Mesenchymal stem cell (in vitro differentiated cells and primary cell): ENCODE measurements around the gene DNAJC5.
A peak's percentile ranks its signal among the peaks of the same experiment; 100 is the strongest.

ENCODE experiments used
- DNase-seq: peaks from one replicate; pipeline ENCODE4 v3.0.0-alpha.2; 2013
- H2AFZ ChIP-seq: one replicate; pipeline ENCODE4 v1.6.1; 2013; ENCODE audit warnings: low read depth, mild to moderate bottlenecking, control low read depth, inconsistent platforms, low read length, moderate library complexity
- H2AK5ac ChIP-seq: 2 replicates; pipeline ENCODE4 v1.6.1; 2013; ENCODE audit warnings: low read length, moderate library complexity, mild to moderate bottlenecking, inconsistent platforms; ENCODE audit not compliant: severe bottlenecking
- H2BK120ac ChIP-seq: one replicate; pipeline ENCODE4 v1.6.1; 2013; ENCODE audit warnings: low read depth, mild to moderate bottlenecking, inconsistent platforms, low read length, moderate library complexity
- H2BK12ac ChIP-seq, 2 experiments: one replicate each; pipeline ENCODE4 v1.6.1; 2013; ENCODE audit warnings: inconsistent platforms in 2 of 2, low read length in 2 of 2, mild to moderate bottlenecking in 2 of 2, moderate library complexity in 2 of 2, control low read depth in 1 of 2
- H2BK15ac ChIP-seq: one replicate; pipeline ENCODE4 v1.6.1; 2013; ENCODE audit warnings: mild to moderate bottlenecking, low read depth, inconsistent platforms; ENCODE audit not compliant: poor library complexity, severe bottlenecking
- H2BK5ac ChIP-seq: 2 replicates; pipeline ENCODE4 v1.6.1; 2013; ENCODE audit warnings: low read depth, mild to moderate bottlenecking, low read length, control low read depth, inconsistent platforms; ENCODE audit not compliant: poor library complexity, severe bottlenecking
- H3K14ac ChIP-seq, 2 experiments: one replicate each; pipeline ENCODE4 v1.6.1; 2013; ENCODE audit warnings: inconsistent platforms in 2 of 2, low read length in 2 of 2, control low read depth in 1 of 2, mild to moderate bottlenecking in 1 of 2, moderate library complexity in 1 of 2
- H3K18ac ChIP-seq, 2 experiments: one replicate each; pipeline ENCODE4 v1.6.1; 2013; ENCODE audit warnings: inconsistent platforms in 2 of 2, low read length in 2 of 2, control low read depth in 1 of 2, low read depth in 1 of 2, mild to moderate bottlenecking in 1 of 2
- H3K23ac ChIP-seq, 2 experiments: one replicate each; pipeline ENCODE4 v1.6.1; 2013; ENCODE audit warnings: inconsistent platforms in 2 of 2, low read length in 2 of 2, mild to moderate bottlenecking in 2 of 2, moderate library complexity in 2 of 2, control low read depth in 1 of 2
- H3K27ac ChIP-seq: 2 replicates; pipeline ENCODE4 v1.5.1; 2013; ENCODE audit warnings: mild to moderate bottlenecking, moderate library complexity, low read length, control low read depth, inconsistent platforms; ENCODE audit not compliant: poor library complexity, severe bottlenecking
- H3K27me3 ChIP-seq, 2 experiments: 2 replicates each; pipeline versions ENCODE4 v1.6.1 to v1.7.0; 2013; ENCODE audit warnings: low read length in 2 of 2, mild to moderate bottlenecking in 2 of 2, moderate library complexity in 2 of 2, control low read depth in 1 of 2, inconsistent platforms in 1 of 2; ENCODE audit not compliant: control insufficient read depth in 1 of 2, insufficient read depth in 1 of 2
- H3K36me3 ChIP-seq, 2 experiments: 2 replicates each; pipeline versions ENCODE4 v1.6.1 to v1.7.0; 2013; ENCODE audit warnings: low read length in 2 of 2, control low read depth in 1 of 2, inconsistent platforms in 1 of 2, low read depth in 1 of 2, mild to moderate bottlenecking in 1 of 2; ENCODE audit not compliant: insufficient read depth in 2 of 2, control insufficient read depth in 1 of 2
- H3K4ac ChIP-seq, 2 experiments: one replicate each; pipeline ENCODE4 v1.6.1; 2013; ENCODE audit warnings: inconsistent platforms in 2 of 2, low read length in 2 of 2, mild to moderate bottlenecking in 2 of 2, moderate library complexity in 2 of 2, control low read depth in 1 of 2, low read depth in 1 of 2
- H3K4me1 ChIP-seq: 2 replicates; pipeline ENCODE4 v1.6.1; 2013; ENCODE audit warnings: low read depth, low read length, control low read depth; ENCODE audit not compliant: control insufficient read depth, insufficient read depth
- H3K4me2 ChIP-seq: 2 replicates; pipeline ENCODE4 v1.6.1; 2013; ENCODE audit warnings: low read length, mild to moderate bottlenecking, inconsistent platforms; ENCODE audit not compliant: poor library complexity, severe bottlenecking
- H3K4me3 ChIP-seq, 2 experiments: 2 replicates each; pipeline versions ENCODE4 v1.5.1 to v1.7.0; 2013; ENCODE audit warnings: low read length in 2 of 2, mild to moderate bottlenecking in 2 of 2, control low read depth in 1 of 2, low read depth in 1 of 2; ENCODE audit not compliant: insufficient read depth in 1 of 2
- H3K79me1 ChIP-seq: replicated peaks from 2 replicates; pipeline ENCODE4 v1.6.1; 2013; ENCODE audit warnings: mild to moderate bottlenecking, control low read depth, low read length, inconsistent platforms; ENCODE audit not compliant: poor library complexity, severe bottlenecking
- H3K9ac ChIP-seq: 2 replicates; pipeline ENCODE4 v1.7.0; 2013; ENCODE audit warnings: mild to moderate bottlenecking, low read length, moderate library complexity
- H3K9me3 ChIP-seq: 2 replicates; pipeline ENCODE4 v1.7.0; 2013; ENCODE audit warnings: mild to moderate bottlenecking, low read length; ENCODE audit not compliant: control insufficient read depth
- H4K8ac ChIP-seq: one replicate; pipeline ENCODE4 v1.6.1; 2013; ENCODE audit warnings: inconsistent platforms, mild to moderate bottlenecking, low read length, moderate library complexity
- H4K91ac ChIP-seq: one replicate; pipeline ENCODE4 v1.6.1; 2013; ENCODE audit warnings: mild to moderate bottlenecking, low read length, inconsistent platforms
- WGBS: methylation state at CpG from one replicate; pipeline ENCODE4 v1.1.7; 2013; ENCODE audit warnings: mixed read lengths; 5-methylcytosine and 5-hydroxymethylcytosine counted together

DNAJC5 gene

DNA sequence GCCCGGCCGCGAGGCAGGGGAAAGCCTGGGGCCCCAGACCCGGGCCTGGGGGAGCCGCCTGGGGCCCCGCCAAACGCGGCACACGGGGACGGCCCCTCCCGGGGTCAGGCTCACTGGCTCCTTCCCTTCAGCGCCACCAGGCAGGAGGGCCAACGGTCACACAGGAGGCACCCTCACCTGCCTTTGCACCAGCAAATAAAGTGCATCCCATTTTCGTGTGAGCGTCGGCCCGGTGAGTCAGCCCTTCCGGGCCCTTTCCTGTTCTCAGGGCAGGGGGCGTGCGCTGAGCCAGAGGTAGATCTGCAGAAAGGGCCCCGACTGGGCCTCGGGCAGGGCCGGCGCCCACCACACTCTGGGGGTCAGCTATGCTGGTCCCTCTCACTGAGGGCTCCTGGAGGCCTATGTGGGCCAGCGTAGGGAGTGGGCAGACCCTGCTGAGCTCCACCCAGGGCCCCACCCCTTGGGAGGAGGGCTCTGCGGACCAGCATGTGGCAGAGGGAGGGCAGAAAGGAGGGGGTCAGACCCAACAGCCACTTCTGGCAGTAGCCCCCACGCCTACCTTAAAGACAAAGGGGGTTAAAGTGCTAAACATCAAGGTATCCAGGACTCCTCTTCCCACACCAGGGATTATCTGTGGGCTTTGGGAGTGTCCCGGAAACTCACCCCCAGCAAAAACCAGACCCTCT, 62.2 kb downstream of the DNAJC5 start:
- Histone ChIP-seq H3K27me3 (no peaks in the 10 kb centered on the region), H2BK120ac (no peak overlapping the region), H3K23ac (no peak overlapping the region), H2AFZ (peak overlapping the region; percentile 77), H3K4me1 (peaks cover 43% of the 10 kb centered on the region), H2BK15ac (no peak overlapping the region), H3K9ac (peak overlapping the region; percentile 89), H2BK5ac (no peak overlapping the region), H3K18ac (peak overlapping the region in 1 of 2 experiments; percentile 73), H4K8ac (peak overlapping the region; percentile 40), H2BK12ac (peak overlapping the region in 1 of 2 experiments; percentile 32), H3K4me2 (peak overlapping the region; percentile 93), H3K36me3 (peaks cover 32 to 62% of the 10 kb centered on the region in 2 experiments), H3K27ac (peak overlapping the region; percentile 64), H3K14ac (no peak overlapping the region), H3K9me3 (no peaks in the 10 kb centered on the region), H3K4me3 (peak overlapping the region; percentile 54 to 82), H2AK5ac (no peak overlapping the region), H4K91ac (no peak overlapping the region), H3K79me1 (peaks cover 23% of the 10 kb centered on the region), H3K4ac (peak overlapping the region in 1 of 2 experiments; percentile 89)
- DNase-seq = peak; percentile 71
- 10% methylated on average over 27 of the region's 28 CpGs for WGBS

GRCh38 chr20:63957690-63958441, 62.9 kb downstream of the DNAJC5 start:
- Histone ChIP-seq H3K18ac (no peak overlapping the region), H3K27me3 (no peaks in the 10 kb centered on the region), H3K36me3 (peaks cover 35 to 63% of the 10 kb centered on the region in 2 experiments), H3K14ac (no peak overlapping the region), H3K9ac (peak overlapping the region; percentile 89), H2AK5ac (no peak overlapping the region), H2BK120ac (no peak overlapping the region), H3K4me2 (no peak overlapping the region), H3K27ac (no peak overlapping the region), H4K8ac (peak overlapping the region; percentile 40), H3K4me3 (peak overlapping the region in 1 of 2 experiments; percentile 82), H3K4me1 (peaks cover 37% of the 10 kb centered on the region), H4K91ac (no peak overlapping the region), H2AFZ (no peak overlapping the region), H2BK12ac (no peak overlapping the region), H2BK15ac (no peak overlapping the region), H3K9me3 (no peaks in the 10 kb centered on the region), H3K4ac (no peak overlapping the region), H3K23ac (no peak overlapping the region), H3K79me1 (peaks cover 20% of the 10 kb centered on the region), H2BK5ac (no peak overlapping the region)
- no peak for DNase-seq
- 43% methylated on average over 10 of the region's 13 CpGs for WGBS

GRCh38 chr20:63958471-63958870, 63.5 kb downstream of the DNAJC5 start:
- Histone ChIP-seq H3K79me1 (peaks cover 20% of the 10 kb centered on the region), H2AFZ (no peak overlapping the region), H3K4me1 (peaks cover 37% of the 10 kb centered on the region), H2BK5ac (no peak overlapping the region), H3K4me2 (no peak overlapping the region), H3K4ac (no peak overlapping the region), H4K91ac (no peak overlapping the region), H3K18ac (no peak overlapping the region), H3K4me3 (no peak overlapping the region), H2BK12ac (no peak overlapping the region), H2AK5ac (no peak overlapping the region), H3K9me3 (no peaks in the 10 kb centered on the region), H3K36me3 (peaks cover 40 to 69% of the 10 kb centered on the region in 2 experiments), H2BK120ac (no peak overlapping the region), H3K23ac (no peak overlapping the region), H2BK15ac (no peak overlapping the region), H3K9ac (no peak overlapping the region), H3K27ac (peak overlapping the region; percentile 12), H4K8ac (no peak overlapping the region), H3K27me3 (no peaks in the 10 kb centered on the region), H3K14ac (no peak overlapping the region)
- no peak for DNase-seq
- 94% methylated on average over 4 of the region's 4 CpGs for WGBS

DNA sequence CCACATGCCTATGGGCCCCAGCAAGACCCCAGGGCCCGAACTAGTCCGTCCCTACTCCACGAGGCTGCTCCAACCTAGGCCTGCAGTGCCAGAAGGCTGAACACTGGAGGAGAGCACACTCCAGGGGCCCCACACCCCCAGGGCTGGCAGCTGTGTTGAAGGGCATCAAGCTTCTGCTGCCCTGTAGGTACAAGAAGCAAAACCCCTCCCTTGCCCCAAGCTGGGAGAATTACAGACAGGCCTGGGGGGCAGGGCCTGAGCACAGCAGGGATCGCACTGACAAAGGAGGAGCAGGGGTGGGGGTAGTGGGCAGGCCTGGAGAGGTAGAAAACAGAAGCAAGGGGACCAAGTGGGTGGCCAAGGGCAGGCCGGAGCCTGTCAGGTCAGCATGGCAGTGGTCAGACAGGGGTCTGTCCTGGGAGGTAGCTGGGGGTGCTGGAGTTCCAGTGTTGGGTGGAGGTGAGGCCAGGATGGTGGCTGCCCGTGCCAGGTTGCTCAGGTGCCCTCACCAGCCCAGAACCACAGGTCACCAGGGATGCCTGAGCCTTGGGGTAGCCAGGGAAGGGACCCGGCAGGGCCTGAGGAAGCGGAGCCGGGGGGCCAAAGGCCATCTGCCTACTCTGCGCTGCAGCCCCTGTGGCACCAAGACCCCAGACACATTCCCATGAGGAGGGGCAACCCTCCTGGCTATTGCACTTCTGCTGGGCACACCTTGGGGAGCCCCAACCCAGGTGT, 64.2 kb downstream of the DNAJC5 start:
- no peak overlapping the region for H3K4ac ChIP-seq
- peak overlapping the region; percentile 12 for H3K27ac ChIP-seq
- no peak overlapping the region for H3K9ac ChIP-seq
- H3K27me3 ChIP-seq = no peaks in the 10 kb centered on the region
- no peak for DNase-seq
- H3K79me1 ChIP-seq = peaks cover 23% of the 10 kb centered on the region
- no peak overlapping the region for H3K23ac ChIP-seq
- no peak overlapping the region for H2AK5ac ChIP-seq
- no peak overlapping the region for H3K4me3 ChIP-seq
- 93% methylated on average over 10 of the region's 10 CpGs for WGBS
- no peak overlapping the region for H2BK120ac ChIP-seq
- H3K18ac ChIP-seq = no peak overlapping the region
- no peak overlapping the region for H3K14ac ChIP-seq
- H3K9me3 ChIP-seq = no peaks in the 10 kb centered on the region
- H2BK5ac ChIP-seq = no peak overlapping the region
- H2BK15ac ChIP-seq = no peak overlapping the region
- peak overlapping the region; percentile 53 for H4K91ac ChIP-seq
- no peak overlapping the region for H3K4me2 ChIP-seq
- no peak overlapping the region for H4K8ac ChIP-seq
- H3K4me1 ChIP-seq = peaks cover 30% of the 10 kb centered on the region
- no peak overlapping the region for H2BK12ac ChIP-seq
- H3K36me3 ChIP-seq = peaks cover 46 to 75% of the 10 kb centered on the region in 2 experiments
- no peak overlapping the region for H2AFZ ChIP-seq
